Aorta (tissue), 5 donors: ENCODE data around the gene TNFRSF1B. TPM values are rescaled to one million over a fixed set of nuclear protein-coding genes. Genes with fewer than 3 reads are reported as not detected.
"Not testable (repeated sequence)": the region's sequence is repeated elsewhere in the genome, so short reads cannot be mapped to it uniquely, and the experiment has no call there.

Experiments used
- ATAC-seq: fragments of 200-7000 bp; cut with Tn5 transposase; one replicate; pipeline ENCODE4 v1.9.1; 2022; ENCODE audit warnings: moderate library complexity; ENCODE audit not compliant: low FRiP score
- DNase-seq, 2 donors: peaks; one replicate each; pipeline ENCODE4 v3.0.0-alpha.2; 2020
- H3K27ac ChIP-seq, 2 donors: one replicate each; pipeline ENCODE4 v1.5.1; 2013; ENCODE audit warnings: low read length in 2 of 2, mild to moderate bottlenecking in 2 of 2, moderate library complexity in 2 of 2, control low read depth in 1 of 2, inconsistent platforms in 1 of 2, low read depth in 1 of 2
- H3K27me3 ChIP-seq, 2 donors: one replicate each; pipeline ENCODE4 v1.6.1; 2013; ENCODE audit warnings: control low read depth in 1 of 2, low read length in 1 of 2, mild to moderate bottlenecking in 1 of 2, moderate library complexity in 1 of 2; ENCODE audit not compliant: insufficient read depth in 2 of 2, control insufficient read depth in 1 of 2
- H3K36me3 ChIP-seq, 2 donors: one replicate each; pipeline ENCODE4 v1.6.1; 2013; ENCODE audit warnings: control low read depth in 1 of 2, low read length in 1 of 2, mild to moderate bottlenecking in 1 of 2; ENCODE audit not compliant: insufficient read depth in 2 of 2, control insufficient read depth in 1 of 2
- H3K4me1 ChIP-seq, 2 donors: one replicate each; pipeline ENCODE4 v1.6.1; 2013; ENCODE audit warnings: low read length in 2 of 2, control low read depth in 1 of 2, mild to moderate bottlenecking in 1 of 2, moderate library complexity in 1 of 2; ENCODE audit not compliant: insufficient read depth in 2 of 2, control insufficient read depth in 1 of 2
- H3K4me3 ChIP-seq, 2 donors: one replicate each; pipeline ENCODE4 v1.5.1; 2013; ENCODE audit warnings: low read length in 2 of 2, control low read depth in 1 of 2, mild to moderate bottlenecking in 1 of 2
- H3K9me3 ChIP-seq: one replicate; pipeline ENCODE4 v1.6.1; 2013; ENCODE audit warnings: mild to moderate bottlenecking, low read length; ENCODE audit not compliant: control insufficient read depth
- WGBS, 2 donors: extraction: QIAGEN DNeasy Blood & Tissue Kit; methylation state at CpG; one replicate each; pipeline ENCODE4 v1.1.7; 2013; 5-methylcytosine and 5-hydroxymethylcytosine counted together
- intact Hi-C, 2 donors: fragments of 100-400 bp; cut with DNase I; formaldehyde crosslinking; loops; one replicate each; pipeline versions ENCODE4 v1.14.2 to v1.15.0; 2022
- polyA plus RNA-seq, 2 donors: library from polyadenylated mRNA; stranded (reverse); fragments of 200-250 nt; gene quantifications; one replicate each; pipeline ENCODE4 v1.2.3, GENCODE V29; 2013
- total RNA-seq, 2 donors: library from RNA; stranded (reverse); fragmentation: NEBNext Ultra II Directional; extraction: Animal tissue kit (Norgen Biotek cat#: 25700); gene quantifications; one replicate each; pipeline ENCODE4 v1.2.1, GENCODE V29; 2021
- donor health status: healthy with polysubstance abuse.
- donor health status: Bipolar disorder and iron deficiency.
- donor health status: DM: no; HTN: no; CAD: no.
- donor health status: DM: no; HTN: no; CAD: no.
- donor health status: DM: yes; HTN: yes; CAD: no.

The TNFRSF1B gene
- total and polyA plus RNA-seq, 4 donors: 5.0 to 98.5 (median 27.4) TPM

DNA sequence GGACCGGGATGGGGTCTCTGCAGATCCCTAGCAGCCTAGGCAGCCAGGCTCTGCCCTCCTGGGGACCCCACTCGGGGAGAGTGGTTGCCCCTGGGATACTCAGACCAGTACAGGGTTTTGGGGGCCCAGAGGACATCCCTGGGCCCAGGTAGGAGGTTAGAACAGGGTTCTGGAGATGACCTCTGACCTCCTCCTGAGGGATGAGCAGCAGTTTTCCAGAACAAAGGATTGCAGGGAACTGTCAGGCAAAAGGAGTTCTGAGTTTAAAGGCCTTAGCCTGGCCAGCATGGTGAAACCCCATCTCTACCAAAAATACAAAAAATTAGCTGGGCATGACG is 42.7 kb downstream of the TNFRSF1B start:
- H3K36me3 ChIP-seq: no peaks in the 10 kb centered on the region
- H3K27me3 ChIP-seq: no peaks in the 10 kb centered on the region
- 71 to 75% methylated on average over 3 of the region's 3 CpGs for WGBS, 2 donors
- ATAC-seq (no peak), DNase-seq (no peak)
- intact Hi-C loops: loop anchor here (1.0 to 5.0 kb wide), 3 partner anchors 84 to 372 kb away; no protein-coding TSS in a partner anchor
- H3K9me3 ChIP-seq: no peaks in the 10 kb centered on the region
- H3K4me3 ChIP-seq: no peak overlapping the region
- H3K27ac ChIP-seq: no peak overlapping the region
- H3K4me1 ChIP-seq: no peaks in the 10 kb centered on the region

DNA sequence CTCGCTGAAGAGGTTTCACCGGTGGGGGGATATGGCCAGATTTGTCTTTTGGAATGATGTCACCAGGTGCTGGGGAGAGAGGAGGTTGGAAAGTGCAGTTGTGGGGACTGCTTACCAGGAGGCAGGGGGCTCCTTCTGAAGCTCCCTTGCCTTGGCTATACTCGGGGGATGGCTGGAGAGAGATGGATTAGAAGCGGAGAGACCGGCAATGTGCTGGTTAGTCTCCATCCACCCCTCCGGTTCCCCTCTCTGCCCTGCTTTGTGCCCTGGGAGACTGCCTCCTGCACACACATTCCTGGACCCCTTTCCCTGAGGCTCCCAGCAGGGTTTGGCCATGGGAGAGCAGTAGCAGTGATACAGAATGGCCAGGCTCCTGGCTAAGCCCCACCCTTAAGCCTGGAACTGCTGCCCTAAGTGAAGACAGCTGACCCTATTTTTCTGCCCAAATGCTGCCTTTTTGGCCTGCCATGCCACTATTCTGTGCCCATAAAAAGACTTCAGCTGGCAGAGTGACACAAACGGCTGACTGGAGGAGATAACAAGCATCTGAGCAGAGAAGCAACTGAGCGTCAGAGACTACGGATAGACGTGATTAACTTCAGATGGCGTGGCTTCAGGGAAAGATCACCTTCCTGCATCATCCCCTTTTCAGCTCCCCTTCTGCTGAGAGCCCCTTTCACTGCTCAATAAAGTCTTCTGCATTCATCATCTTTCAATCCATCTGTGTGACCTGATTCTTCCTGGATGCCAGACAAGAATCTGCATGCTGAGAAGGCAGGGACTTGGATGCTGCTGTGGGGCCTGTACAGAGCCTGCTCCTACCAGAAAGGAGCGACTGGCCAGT is 48.5 kb downstream of the TNFRSF1B start:
- no peak for ATAC-seq
- intact Hi-C loops: no loop called here
- 78 to 82% methylated on average over 12 of the region's 12 CpGs for WGBS, 2 donors
- Histone ChIP-seq H3K4me3 (no peak overlapping the region), H3K27me3 (no peaks in the 10 kb centered on the region), H3K36me3 (no peaks in the 10 kb centered on the region), H3K4me1 (no peaks in the 10 kb centered on the region), H3K27ac (no peak overlapping the region), H3K9me3 (peaks cover 11% of the 10 kb centered on the region)
- DNase-seq: no peak

DNA sequence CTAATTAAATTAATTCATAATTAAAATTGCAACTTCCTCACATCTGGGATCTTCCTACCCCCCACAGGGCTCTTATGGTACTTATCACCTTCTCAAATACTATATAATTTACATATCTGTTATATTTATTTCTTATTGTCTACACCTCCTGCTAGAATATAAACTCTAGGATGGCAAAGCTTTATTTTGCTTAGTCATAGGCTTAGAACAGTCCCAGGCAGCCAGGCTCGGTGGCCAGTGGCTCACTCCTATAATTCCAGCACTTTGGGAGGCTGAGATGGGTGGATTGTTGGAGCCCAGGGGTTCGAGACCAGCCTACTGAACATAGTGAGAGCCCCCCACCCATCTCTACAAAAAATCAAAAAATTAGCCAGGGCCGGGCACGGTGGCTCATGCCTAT is 53.0 kb downstream of the TNFRSF1B start:
- Histone ChIP-seq H3K9me3 (peaks cover 11% of the 10 kb centered on the region), H3K4me1 (no peaks in the 10 kb centered on the region), H3K27me3 (no peaks in the 10 kb centered on the region), H3K4me3 (no peak overlapping the region), H3K27ac (no peak overlapping the region), H3K36me3 (no peaks in the 10 kb centered on the region)
- intact Hi-C loops: no loop called here
- 82 to 83% methylated on average over 4 of the region's 4 CpGs for WGBS, 2 donors
- peak in 1 of 2 donors; percentile 58 for DNase-seq
- ATAC-seq: no peak

DNA sequence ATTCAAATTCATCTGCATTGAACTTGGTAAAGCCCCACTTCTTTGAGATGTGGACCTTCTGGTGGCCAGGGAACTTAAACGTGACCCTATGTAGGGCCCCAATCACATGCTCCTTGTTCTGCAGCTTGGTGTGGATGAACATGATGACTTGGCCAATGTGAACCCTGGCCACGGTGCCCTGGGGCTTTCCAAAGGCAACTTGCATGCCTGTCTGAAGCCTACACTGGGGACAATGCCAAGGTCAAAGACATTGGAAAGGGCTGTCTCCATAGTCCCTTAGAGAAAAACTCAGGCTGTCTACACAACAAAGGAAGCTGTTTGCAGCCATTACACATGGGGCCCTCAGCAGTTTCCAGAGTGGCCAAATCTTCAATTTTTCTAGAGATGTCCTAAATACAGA is 54.1 kb downstream of the TNFRSF1B start:
- DNase-seq: peak in 1 of 2 donors; percentile 28
- H3K27ac ChIP-seq: no peak overlapping the region
- ATAC-seq: no peak
- no peaks in the 10 kb centered on the region for H3K27me3 ChIP-seq
- H3K36me3 ChIP-seq: no peaks in the 10 kb centered on the region
- peaks cover 4% of the 10 kb centered on the region for H3K9me3 ChIP-seq
- no peaks in the 10 kb centered on the region for H3K4me1 ChIP-seq
- 57 to 61% methylated on average over 2 of the region's 2 CpGs for WGBS, 2 donors
- intact Hi-C loops: no loop called here
- no peak overlapping the region for H3K4me3 ChIP-seq

DNA sequence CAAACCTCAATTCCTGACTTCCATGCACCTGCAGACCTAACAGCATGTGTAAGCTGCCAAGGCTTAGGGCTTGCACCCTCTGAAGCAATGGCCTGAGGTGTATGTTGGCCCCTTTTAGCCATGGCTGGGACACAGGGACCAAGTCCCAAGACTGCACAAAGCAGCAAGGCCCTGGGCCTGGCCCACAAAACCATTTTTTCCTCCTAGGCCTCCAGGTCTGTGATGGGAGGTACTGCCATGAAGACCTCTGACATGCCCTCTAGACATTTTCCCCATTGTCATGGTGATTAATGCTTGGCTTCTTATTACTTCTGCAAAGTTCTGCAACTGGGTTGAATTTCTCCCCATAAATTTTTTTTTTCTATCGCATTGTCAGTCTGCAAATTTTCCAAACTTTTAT is 55.9 kb downstream of the TNFRSF1B start:
- peak in 1 of 2 donors; percentile 39 for DNase-seq
- WGBS, 2 donors: 98 to 100% methylated on average over 1 of the region's 1 CpG
- ATAC-seq, H3K4me1 ChIP-seq, H3K4me3 ChIP-seq, H3K9me3 ChIP-seq, H3K27me3 ChIP-seq, H3K27ac ChIP-seq, intact Hi-C loops, H3K36me3 ChIP-seq: not testable (repeated sequence)

DNA sequence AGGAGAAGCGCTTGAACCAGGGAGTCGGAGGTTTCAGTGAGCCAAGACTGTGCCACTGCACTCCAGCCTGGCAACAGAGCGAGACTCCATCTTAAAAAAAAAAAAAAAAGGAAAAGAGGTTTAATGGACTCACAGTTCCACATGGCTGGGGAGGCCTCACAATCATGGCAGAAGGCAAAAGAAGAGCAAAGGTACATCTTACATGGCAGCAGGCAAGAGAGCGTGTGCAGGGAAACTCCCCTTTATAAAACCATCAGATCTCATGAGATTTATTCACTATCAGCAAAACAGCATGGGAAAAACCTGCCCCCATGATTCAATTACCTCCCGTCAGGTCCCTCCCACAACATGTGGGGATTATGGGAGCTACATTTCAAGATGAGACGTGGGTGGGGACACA is 57.3 kb downstream of the TNFRSF1B start:
- H3K36me3 ChIP-seq, ATAC-seq, intact Hi-C loops, H3K27me3 ChIP-seq, H3K9me3 ChIP-seq, H3K4me3 ChIP-seq, H3K4me1 ChIP-seq, H3K27ac ChIP-seq: not testable (repeated sequence)
- WGBS, 2 donors: 89 to 90% methylated on average over 6 of the region's 6 CpGs
- DNase-seq: peak in 1 of 2 donors; percentile 15

DNA sequence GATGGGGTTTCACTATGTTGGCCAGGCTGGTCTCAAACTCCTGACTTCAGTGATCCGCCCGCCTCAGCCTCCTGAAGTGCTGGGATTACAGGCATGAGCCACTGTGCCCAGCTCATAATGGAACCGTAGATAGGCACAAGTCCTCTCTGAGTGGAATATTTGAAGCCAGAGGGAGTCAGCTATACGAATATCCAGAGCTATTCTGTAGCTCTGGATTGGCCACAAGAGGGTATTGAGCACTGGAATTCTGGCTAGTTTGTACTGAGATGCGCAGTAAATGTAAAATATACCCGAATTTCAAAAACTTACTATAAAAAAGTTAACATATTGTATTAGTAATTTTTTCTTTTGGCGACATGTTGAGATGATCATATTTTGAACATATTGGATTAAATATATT is 62.2 kb downstream of the TNFRSF1B start:
- intact Hi-C loops: no loop called here
- Histone ChIP-seq H3K4me3 (no peak overlapping the region), H3K27me3 (no peaks in the 10 kb centered on the region), H3K9me3 (no peaks in the 10 kb centered on the region), H3K27ac (no peak overlapping the region), H3K4me1 (no peaks in the 10 kb centered on the region), H3K36me3 (no peaks in the 10 kb centered on the region)
- 82 to 84% methylated on average over 7 of the region's 7 CpGs for WGBS, 2 donors
- ATAC-seq: no peak
- no peak for DNase-seq

DNA sequence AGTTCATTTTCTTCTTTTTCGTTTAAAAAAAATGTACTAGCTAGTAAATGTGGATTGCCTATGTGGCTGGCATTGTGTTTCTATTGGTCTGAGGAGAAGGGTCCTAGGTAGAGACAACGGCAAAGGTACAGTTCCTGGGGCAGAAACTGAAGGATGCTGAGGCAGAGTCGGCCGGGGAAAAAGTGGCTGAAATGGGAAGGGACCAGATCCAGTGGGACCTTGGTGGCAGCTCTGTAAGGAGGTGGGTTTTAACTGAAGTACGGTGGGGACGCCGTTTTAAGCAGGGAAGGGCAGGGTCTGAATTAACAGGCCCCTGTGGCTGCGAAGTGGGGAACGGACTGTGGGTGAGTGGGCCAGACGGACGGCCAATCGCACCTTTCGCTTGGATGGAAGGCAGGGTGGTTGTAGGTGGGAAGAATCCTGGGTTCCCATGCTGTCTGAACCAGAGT is 62.6 kb downstream of the TNFRSF1B start:
- no peaks in the 10 kb centered on the region for H3K9me3 ChIP-seq
- H3K4me3 ChIP-seq: no peak overlapping the region
- no peak overlapping the region for H3K27ac ChIP-seq
- WGBS, 2 donors: 54 to 57% methylated on average over 13 of the region's 13 CpGs
- no peaks in the 10 kb centered on the region for H3K36me3 ChIP-seq
- no peaks in the 10 kb centered on the region for H3K4me1 ChIP-seq
- no peaks in the 10 kb centered on the region for H3K27me3 ChIP-seq
- DNase-seq (no peak), ATAC-seq (no peak)
- intact Hi-C loops: no loop called here

DNA sequence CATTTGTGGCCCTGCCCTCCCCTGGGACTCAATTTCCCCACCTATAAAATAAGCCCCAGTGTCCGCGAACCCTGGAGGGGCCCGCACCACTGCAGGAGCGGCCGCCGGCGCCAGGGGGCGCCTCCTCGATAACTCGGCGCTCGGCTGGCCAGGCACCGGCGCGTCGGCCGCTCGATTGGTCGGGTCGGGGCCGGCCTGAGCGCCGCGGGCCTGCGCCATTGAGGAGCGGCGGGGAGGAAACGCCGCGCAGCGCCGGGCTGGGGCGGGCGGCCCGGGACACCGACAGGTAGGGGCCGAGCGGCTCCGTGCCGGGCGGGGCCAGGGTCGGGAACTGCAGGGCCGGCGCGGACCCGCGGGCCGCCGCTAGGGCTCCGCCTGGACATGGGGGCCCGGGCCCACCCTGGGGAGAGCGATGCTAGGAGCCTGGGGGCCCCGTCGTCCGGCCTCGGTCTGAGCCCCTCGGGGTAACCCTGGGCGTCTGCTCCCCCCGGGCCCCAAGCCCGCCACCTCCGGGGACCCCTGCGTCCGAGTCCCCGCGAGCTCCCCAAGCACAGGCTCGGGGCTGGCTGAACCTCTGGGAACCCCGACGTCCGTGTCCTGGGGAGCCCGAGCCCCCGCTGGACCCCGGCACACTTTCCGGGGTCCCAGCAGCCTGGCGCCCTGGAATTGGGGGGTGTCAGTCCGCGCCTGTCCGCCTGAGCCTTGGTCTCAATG is 63.2 kb downstream of the TNFRSF1B start, which contains the start of gene VPS13D:
Gene VPS13D (plus strand): TSS at position 196 of the 714 bp plus-strand sequence. CDS start 4,237 bp downstream, outside the sequence.
- no peaks in the 10 kb centered on the region for H3K9me3 ChIP-seq
- no peaks in the 10 kb centered on the region for H3K27me3 ChIP-seq
- WGBS, 2 donors: 1% methylated on average over 47 to 77 of the region's 77 CpGs
- no peaks in the 10 kb centered on the region for H3K4me1 ChIP-seq
- DNase-seq: peak; percentile 90 to 96
- intact Hi-C loops: no loop called here
- H3K36me3 ChIP-seq: no peaks in the 10 kb centered on the region
- peak within 1 kb of the TSS; percentile 10 to 39 for H3K27ac ChIP-seq
- peak; percentile 96 for ATAC-seq
- peak within 1 kb of the TSS; percentile 88 to 94 for H3K4me3 ChIP-seq
